NCI-H1105 treated with DMSO at 0.1 percent for 48 hours (cell line): ENCODE measurements around the gene KRTAP5-6.

Source experiments
- DNase-seq: peaks from one replicate; lab custom pipeline; 2025; lab: John Stamatoyannopoulos, UW

Gene KRTAP5-6

DNA sequence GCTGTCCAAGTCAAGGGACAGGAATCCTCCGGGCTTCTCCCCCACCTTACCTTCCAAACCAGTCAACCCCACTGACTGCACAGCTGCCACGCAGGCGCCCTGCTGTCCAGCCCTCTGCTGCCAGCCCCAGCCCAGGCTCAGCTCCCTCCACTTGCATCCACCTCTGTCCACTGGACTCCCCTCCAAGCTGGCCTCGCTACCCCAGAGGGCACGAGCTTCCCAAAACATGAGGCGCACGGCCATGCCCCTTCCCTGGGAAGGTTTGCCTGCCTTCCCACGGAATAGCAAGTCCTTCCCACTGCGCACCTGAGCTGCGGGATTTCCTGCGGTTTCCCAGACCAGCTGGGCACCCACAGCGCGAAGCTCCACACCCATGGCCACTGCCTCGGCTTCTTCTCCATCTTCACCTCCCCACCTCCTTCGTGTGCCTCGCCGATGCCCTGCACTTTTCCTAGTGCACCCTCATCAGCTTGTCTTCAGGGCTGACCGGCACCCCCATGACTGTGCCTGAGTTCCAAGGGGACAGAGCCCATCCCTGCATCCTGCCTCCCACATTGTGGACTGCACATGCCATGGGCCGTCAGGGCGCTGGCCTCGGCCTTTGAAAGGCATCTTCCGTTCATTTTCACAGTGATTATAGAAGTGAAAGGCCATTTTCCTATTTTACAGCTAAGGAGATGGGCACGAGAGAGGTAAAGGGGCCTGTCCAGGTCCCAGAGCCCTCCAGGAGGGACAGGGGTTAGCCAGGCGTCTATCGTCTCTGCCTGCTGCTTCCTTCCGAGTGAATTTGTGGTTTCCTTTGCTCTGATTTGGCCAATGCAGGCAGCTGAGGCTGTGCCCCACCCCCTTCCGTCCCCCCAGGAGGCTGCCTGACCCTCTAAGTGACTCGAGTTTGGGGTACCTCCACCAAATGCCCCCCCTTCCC lies 37.0 kb downstream of the KRTAP5-6 start:
- no peak for DNase-seq

DNA sequence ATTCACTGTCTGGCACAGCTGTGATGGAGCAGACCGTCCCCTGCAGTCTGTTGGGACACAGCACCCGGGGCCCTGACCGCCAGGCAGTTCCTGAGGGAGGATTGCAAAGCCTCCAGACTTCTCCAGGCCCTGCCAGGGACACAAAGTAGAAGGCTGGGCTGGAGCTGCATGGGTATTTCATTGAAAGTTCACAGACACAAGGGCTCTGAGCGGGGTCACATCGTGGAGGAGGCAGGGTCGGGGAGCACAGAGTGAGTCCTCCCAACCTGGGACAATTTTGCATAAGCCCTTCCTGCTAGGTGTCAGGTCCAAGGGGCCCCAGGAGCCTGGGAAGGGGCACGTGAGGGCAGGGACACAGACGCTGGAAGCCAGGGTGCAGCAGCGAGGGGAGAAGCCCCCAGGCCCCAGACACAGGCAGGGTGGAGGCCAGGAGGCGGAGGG lies 37.7 kb downstream of the KRTAP5-6 start:
- DNase-seq = no peak

DNA sequence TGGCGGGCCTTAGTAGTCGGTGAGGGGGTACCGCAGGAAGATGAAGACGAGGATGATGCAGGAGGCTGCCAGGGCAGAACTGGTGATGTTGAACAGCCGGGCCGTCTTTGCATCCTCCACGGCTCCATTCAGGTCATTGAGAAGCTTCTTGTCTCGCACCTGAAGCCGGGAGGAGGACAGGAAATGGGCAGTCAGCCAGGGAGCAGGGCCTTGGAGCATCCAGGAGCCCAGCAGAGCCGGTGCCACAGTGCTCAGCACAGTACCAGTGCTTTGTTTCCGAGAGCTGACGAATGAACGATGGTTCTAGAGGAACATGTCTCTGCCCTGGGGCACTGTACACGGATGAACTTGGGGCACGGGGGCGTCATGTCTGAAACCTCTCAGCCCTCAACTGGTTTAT lies 38.3 kb downstream of the KRTAP5-6 start:
- DNase-seq = no peak

DNA sequence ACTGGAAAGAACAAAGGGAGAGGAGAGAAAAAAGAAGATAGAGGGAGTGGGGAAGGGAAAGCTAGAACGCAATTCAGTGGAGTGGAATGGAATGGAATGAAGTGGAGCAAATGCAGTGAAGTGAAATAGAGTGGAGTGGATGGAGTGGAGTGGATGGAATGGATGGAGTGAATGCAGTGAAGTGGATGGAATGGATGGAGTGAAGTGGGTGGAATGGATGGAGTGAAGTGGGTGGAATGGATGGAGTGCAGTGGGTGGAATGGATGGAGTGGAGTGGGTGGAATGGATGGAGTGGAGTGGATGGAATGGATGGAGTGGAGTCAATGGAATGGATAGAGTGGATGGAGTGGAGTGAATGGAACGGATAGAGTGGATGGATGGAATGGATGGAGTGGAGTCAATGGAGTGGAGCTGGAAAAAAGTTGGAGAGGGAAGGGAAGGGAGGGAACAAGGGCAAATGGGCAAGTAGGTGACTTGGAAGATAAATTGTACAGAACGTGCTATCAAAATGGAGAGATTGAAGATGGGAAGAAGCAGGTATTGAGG lies 39.5 kb downstream of the KRTAP5-6 start:
- DNase-seq = peak; percentile 15

DNA sequence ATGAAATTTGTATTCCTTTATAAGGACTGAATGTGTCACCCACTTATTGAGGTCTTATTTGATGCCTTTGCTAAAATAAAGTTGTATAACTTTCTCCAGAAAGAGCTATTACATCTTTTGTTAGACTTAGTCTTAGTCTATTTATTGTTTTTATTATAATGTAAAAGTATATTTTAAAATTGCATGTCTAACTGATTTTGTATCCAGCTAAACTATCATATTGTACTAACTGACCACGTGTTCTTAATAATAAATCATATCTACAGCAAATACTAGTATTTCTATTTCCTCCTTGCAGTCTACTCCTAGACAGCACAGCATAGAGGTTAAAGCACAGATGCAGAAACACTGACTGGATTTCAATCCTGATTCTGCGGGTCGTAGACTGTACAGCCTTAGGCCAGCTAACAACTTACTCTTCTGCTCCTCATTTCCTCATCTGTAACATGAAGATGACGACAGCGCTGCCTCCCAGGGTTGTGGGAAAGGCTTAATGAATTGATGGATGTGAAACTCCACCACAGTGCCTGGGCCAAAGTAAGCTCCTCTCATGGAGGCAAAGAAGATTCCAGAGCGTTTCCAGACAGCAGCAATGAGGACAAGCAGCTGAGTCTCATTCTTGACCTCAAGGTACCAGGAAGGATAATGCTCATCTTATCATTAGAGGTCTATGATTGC lies 40.2 kb downstream of the KRTAP5-6 start:
- no peak for DNase-seq

DNA sequence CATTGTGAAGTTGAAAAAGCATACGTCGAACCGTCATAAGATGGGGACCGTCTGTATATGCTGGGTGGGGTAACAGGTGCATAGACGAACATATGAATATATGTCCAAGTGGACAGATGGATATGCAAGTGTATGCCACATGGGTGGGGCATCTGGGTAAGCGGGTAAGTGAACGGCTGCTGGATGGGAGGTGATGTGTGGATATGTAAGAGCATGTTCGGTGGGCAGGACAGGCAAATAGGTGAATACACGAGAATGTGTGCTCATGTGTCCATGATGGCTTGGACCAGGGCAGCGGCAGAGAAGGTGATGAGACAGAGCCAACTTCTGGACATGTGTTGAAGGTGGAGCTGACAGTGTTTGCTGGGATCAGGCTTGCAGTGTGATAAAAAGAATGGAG lies 41.4 kb downstream of the KRTAP5-6 start:
- DNase-seq = no peak

DNA sequence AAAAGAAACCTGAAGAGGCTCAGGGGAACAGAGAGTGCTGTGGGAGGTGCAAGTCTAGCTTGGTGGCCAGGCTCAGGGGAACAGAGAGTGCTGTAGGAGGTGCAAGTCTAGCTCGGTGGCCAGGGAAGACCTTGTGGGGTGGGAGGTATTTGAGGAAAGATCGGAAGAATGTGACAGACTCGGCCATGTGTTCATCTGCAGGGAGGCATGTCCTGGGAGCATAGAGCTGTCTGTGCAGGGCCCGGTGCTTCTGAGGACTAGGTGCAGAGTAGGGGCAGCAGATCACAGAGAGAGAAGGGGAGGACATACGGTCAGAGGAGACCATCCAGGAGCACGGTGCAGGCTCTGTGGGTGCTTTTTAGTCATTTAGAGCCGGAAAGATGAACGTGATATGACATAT lies 42.6 kb downstream of the KRTAP5-6 start:
- DNase-seq = no peak

DNA sequence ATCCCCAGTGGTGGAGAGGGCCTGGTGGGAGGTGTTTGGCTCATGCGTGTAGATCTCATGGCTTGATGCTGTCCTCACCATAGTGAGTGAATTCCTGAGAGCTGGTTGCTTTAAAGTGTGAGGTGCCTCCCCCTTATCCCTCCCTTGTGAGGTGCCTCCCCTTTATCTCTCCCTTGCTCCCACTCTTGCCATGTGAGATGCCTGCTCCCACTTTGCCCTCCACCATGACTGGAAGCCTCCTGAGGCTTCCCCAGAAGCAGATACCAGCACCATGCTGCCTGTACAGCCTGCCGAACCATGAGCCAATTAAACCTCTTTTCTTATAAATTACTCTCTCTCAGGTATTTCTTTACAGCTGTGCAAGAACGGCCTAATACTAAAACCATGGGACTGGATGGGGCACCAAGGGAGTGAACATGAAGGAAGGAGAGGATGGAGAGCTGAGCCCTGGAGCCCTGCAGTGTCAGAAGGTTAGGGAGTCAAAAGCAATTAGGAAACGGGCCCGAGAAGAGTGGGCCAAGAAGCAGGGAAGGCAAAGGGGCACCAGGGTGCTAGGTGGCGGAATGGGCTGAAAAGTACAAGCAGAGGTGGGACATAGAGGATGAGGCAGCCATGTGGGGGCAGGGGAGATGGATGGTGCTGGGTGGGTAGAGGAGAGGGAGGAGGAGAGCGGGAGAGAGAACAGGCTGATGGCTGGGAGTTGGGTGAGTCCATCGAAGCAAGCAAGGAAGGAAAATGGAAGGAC lies 44.0 kb downstream of the KRTAP5-6 start:
- DNase-seq = no peak

DNA sequence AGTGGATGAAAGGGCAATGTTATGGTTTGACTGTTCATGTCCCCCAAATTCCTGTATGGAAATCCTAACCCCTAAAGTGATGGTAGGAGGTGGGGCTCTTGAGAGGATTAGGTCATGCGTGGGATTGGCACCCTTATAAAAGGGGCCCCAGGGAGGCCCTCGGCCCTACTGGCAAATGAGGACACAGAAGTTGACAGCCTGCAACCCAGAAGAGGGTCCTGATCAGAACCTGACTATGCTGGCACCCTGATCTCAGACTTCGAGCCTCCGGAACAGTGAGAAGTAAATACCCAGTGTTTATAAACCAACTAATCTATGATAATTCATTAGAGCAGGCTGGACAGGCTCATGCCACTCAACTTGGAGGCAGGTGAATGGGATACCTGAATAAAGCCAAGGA lies 44.7 kb downstream of the KRTAP5-6 start:
- no peak for DNase-seq

DNA sequence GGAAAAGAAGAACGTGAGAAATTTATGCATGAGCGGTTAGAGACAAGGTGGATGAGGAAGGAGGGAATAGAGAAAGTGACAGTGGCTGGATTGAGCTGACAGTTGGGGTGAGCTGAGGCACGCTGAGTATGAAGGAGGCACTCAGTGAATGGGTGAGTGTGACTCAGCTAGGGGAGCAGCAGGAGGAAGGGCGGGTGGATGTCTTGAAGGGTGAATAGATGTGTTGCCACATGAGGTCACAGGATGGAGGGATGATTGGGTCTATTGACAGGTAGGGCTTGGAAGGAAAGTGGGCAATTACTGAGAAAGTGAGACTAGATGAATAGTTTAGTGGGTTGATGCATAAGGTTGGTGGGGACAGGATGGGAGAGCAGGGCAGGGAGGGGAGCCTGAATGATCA lies 45.4 kb downstream of the KRTAP5-6 start:
- no peak for DNase-seq

DNA sequence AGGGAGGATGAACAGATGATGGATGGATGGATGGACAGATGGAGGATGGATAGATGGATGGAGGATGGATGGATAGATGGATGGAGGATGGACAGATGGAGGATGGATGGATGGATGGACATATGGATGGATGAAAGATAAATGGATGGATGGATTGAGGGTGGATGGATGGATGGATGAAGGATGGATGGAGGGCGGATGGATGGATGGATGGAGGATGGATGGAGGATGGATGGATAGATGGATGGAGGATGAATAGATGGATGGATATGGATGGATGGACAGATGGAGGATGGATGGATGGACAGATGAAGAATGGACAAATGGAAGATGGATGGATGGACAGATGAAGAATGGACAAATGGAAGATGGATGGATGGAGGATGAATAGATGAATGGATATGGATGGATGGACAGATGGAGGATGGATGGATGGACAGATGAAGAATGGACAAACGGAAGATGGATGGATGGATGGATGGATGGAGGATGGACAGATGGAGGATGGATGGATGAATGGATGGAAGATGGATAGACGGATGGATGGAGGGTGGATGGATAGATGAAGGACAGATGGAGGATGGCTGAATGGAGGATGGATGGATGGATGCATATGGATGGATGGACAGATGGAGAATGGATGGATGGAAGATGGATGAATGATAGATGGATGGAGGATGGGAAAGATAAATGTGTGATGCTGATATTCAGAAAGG lies 46.0 kb downstream of the KRTAP5-6 start:
- DNase-seq = no peak

DNA sequence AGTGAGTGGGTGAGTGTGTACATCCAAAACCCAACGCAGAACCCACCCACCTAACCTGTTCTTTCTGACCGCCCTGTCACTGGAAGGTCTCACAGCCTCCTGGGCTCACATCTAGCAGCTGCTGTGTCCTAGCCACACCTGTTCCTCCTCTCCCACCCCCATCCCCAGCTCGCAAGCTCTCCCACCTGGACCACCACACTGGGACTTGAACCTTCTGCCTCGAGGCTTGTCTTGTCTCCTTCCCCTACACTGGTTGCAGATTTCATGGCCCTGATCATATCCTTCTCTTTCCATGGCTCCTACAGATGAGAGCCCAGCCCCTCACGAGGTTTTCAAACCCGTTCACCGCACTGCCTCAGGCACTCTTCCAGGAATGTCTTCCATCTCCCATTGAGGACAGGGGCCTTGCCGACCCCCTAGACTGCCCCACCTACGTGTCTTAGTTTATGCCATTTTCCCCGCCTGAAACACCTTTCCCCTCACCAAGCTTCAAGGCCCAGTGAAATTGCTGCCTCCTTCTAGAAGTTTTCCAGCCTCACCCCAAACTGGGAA lies 46.7 kb downstream of the KRTAP5-6 start:
- no peak for DNase-seq

DNA sequence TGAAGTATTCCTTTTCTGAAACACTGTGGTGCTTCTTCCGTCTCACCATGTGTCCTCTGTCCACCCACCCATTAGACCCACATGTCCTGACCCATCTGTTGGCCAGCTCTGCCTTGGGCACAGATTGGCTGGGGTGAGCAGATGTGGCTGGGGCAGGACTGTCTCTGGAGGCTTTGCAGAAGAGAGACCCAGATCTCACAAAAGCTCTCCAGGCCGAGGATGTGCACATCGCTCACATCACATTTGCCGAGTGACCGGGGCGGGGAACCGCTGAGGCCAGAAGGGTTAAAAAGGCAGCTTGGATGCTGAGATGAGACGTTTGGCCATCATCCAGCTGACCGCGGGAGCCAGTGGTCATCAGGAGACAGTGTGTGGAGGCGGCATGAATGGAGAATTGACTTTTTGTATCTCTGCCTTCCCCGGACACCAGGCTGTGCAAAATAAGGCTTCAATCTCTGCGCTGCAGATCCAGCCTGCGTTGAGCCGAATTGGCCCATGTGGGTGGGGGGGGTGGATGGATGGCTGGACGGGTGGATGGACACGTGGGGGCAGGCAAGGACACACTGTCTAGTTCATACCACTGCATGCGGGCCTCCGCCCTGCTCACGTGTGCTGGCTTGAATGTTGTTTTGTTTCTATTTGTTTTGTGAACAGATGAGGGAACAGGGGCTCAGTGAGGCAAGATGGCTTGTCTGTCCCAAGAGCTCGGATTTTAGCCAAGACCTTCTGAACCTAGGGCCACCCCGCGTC lies 47.3 kb downstream of the KRTAP5-6 start:
- no peak for DNase-seq

DNA sequence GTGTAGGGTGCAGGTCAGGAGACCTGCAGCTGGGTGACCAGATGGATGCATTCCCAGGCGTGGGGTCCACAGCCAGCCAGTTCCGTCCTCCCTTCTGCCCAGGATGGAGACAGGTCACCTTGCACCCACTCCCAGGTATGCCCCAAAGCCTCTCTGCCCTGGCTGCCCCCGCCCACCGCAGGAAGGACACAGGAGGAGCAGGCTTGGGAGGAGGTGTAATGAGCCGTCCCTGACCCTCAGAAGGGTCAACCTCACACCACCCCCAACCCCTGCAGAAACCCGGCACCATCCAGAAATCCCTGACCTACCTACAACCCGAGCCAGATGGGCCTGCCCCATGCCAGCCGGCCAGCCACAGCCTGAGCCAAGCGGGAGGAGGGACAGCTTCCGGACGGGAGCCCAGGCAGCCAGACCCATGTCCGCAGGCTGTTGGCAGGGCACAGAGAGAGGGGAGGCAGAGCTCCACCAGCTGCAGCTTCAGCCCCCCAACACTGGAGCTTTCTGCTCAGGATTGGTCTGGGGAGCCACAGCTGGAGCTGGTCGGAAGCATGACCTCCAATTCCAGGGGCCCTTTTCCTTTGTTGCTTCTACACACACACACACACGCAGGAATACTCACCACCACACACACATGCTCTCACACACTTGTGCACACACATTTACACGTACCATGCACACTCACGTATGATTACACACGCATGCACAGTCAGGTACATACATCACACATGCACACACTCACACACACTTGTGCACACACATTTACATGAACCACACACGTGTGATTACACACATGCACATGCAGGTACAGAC lies 48.1 kb downstream of the KRTAP5-6 start:
- no peak for DNase-seq

DNA sequence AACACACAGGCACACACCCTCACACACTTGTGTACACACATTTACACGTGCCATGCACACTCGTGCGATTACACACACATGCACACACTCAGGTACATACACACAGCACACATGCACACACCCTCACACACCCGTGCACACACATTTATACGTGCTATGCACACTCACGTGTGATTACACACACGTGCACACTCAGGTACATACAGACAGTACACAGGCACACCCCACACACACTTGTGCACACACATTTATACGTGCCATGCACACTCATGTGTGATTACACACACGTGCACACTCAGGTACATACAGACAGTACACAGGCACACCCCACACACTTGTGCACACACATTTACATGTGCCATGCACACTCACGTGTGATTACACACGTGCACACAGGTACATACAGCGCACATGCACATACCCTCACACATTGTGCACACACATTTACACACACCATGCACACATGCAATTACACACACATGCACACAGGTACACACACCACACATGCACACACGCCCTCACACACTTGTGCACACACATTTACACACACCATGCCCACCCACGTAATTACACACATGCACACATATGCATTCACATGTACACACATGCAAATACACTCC lies 48.8 kb downstream of the KRTAP5-6 start:
- DNase-seq = no peak

DNA sequence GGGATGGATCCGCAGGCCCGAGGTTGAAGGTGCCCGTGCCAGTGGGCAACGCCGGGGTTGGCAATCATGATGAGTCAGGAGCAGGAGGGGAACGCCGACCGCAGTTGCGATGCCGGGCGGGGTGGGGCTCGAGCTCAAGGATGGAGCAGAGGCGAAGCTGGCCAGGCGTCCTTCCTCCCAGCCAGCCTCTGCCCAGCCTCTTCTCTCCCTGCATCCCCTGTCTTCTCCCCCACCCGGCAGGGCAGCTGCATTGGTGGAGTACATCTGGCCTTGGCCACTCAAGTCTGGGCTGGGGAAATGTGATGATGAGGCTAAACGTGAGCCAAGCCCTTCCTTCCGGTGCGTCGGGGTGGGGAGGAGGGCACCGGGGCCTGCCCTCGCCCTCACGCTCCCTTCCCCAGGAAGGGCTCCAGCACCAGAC lies 49.5 kb downstream of the KRTAP5-6 start:
- no peak for DNase-seq

DNA sequence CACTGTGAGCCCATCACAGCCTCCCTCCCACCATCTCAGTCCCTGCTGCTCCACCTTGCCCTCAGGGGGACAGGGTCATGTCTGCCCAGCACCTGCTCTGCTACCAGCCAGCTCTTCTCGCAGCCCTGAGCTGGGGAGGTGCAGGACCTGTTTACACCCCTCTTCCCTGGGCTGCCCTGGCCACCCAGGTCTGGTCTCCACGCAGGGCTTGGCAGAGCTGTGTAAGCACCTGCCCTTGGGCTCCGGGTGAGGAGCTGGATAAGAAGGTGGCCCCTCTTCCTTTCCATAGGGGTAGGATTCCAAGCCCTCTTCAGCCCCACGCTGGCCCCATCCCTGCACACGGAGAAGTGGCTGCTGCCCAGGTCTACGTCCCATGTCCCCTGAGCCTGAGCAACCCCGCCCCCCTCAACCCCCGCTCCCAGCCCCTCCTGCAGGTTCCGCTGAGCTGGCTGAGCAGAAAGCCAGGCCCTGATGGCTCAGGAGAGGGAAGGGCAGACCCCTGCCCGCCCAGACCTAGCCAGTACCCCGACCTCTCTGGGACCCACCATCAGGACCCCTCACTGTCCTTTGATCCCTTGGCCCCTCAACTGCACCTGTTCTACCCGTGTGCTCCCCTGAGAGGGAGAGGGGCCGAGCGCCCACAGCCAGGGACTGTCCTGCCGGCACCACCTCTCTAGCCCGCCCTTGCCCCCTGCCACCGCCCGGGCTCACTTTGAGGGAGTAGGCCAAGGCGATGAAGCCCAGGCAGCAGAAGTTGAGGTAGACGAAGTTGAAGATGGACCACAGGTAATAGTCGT lies 50.2 kb downstream of the KRTAP5-6 start:
- DNase-seq = no peak
